IPS-11a (cell line): Measurements from ENCODE around the gene GRIP1.
"Not testable (repeated sequence)": the region's sequence is repeated elsewhere in the genome, so short reads cannot be mapped to it uniquely, and the experiment has no call there.

Source experiments
- H3K4me3 ChIP-seq: one replicate; pipeline ENCODE4 v1.5.1; 2013; ENCODE audit warnings: low read depth, low read length, control low read depth

GRIP1 gene

GRCh38 chr12:66337381-66338010 lies 341.4 kb downstream of the GRIP1 start:
- H3K4me3 ChIP-seq: no peak overlapping the region

- no peak overlapping the region for H3K4me3 ChIP-seq
These were observed 343.1 kb downstream of the GRIP1 start for GRCh38 chr12:66335746-66336145.

- H3K4me3 ChIP-seq: no peak overlapping the region
These were observed 347.1 kb downstream of the GRIP1 start for GRCh38 chr12:66331814-66332213.

GRCh38 chr12:66331016-66331415 lies 347.9 kb downstream of the GRIP1 start:
- H3K4me3 ChIP-seq: no peak overlapping the region

- no peak overlapping the region for H3K4me3 ChIP-seq
These were observed 348.9 kb downstream of the GRIP1 start for GRCh38 chr12:66329941-66330340.

DNA sequence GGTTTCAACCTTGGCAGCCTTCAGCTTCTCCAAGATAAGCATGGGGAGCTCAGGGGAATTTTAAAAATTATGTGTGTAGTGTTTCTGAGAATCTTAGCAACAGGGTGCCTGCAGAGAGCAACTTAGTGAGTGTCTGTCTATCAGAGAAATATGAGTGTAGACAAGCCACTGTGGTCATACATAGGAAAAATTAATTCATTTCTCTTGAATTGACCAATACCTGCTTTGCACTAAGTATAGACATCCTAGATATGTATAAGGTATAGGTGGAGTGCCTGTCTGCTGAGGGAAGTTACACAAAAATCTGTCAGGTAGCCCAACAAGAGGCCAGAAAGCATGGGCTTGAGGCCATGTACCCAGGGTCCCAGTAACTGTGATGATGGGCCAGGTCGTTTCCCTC lies 355.9 kb downstream of the GRIP1 start:
- H3K4me3 ChIP-seq: no peak overlapping the region

- no peak overlapping the region for H3K4me3 ChIP-seq
These were observed 357.4 kb downstream of the GRIP1 start for GRCh38 chr12:66321435-66321834.

DNA sequence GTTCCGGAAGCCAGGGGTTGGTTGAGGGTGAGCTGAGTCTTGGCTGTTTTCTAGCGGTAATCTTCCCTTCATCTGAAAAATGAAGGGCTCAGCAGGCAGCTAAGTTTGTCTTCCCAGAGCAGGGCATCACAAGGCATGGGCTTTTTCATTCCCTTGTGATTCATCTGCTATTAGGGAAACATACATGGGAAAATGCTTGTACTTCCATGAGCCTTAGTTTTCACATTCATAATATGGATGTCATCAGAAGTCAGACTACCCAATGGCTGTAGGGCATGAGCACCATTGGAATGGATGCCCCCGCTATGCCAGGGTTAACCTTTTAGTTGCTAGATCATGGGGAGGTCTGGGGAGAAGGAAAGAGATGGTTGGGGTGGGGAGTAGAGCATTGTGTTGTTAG lies 357.9 kb downstream of the GRIP1 start:
- no peak overlapping the region for H3K4me3 ChIP-seq

DNA sequence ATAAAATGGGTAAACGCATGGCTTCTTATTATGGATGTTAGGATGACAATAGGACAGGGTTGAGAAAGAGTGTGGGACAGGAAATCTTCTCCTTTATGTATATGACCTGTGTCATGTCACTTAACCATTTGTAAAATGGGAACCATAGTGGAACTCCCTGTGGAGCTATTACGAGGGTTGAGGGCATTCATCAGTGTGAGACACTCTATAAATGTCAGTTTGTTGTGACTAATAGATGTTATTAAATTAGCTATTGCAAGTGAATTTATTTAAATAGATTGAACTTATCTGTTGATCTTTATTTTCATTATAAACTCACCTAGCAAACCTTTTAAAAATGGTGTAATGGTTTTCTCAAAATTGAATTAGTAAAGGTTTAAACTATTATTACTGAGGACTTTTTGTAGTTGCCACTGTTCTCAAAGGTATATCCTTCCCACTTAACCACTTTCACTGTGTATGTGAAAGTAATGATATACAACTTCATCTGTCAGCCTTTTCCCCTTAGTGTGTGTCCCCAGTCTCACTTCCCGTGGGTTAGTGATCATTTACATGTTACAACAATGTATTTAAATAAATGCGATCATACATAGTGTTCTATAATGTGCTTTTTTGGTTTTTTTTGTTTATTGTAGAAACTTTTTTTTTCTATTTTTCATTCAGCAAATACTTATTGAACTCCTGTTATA lies 359.5 kb downstream of the GRIP1 start:
- no peak overlapping the region for H3K4me3 ChIP-seq

- H3K4me3 ChIP-seq: no peak overlapping the region
These were observed 364.6 kb downstream of the GRIP1 start for GRCh38 chr12:66314278-66314677.

- no peak overlapping the region for H3K4me3 ChIP-seq
These were observed 366.7 kb downstream of the GRIP1 start for GRCh38 chr12:66312189-66312588.

DNA sequence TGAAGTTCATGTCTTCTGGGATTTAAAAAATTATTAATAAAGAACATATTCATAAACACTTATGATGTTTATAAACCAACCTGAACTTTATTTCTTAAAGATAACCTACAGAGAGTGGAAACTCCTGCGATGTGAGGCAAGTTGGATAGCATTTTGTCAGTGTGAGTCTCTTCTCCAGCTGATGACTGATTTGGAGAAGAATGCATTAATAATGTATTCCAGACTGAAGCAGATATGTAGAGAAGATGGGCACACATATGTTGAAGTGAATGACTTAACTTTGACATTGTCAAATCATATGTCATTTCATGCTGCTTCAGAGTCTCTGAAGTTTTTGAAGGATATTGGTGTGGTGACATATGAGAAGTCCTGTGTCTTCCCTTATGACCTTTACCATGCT lies 369.3 kb downstream of the GRIP1 start:
- H3K4me3 ChIP-seq: no peak overlapping the region

DNA sequence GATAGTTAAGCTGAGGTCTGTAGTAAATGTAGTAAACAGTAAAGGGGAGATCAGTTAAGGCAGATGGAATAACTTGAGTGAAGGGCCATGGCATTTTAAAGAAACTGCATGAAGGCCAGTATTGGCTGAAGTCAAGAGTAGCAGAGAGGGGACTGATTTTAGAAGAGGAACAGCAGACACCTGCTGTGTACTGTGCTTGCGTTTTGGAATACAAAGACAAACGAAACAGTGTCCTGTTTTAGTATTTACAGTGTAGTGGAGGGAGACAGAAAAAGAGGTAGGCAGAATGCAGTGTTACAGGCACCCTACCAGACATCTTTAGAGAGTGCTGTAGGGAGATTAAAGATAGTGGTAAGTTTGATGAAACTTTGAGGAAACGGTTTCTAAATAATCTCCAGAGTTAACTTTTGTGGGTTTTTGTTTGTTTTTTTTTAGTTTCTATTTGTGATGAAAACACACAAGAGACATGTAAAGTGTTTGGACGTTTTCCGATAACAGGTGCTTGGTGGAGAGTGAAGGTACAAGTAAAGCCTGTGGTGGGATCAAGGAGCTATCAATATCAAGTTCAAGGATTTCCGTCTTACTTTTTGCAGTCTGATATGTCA lies 374.5 kb downstream of the GRIP1 start:
- H3K4me3 ChIP-seq: no peak overlapping the region

DNA sequence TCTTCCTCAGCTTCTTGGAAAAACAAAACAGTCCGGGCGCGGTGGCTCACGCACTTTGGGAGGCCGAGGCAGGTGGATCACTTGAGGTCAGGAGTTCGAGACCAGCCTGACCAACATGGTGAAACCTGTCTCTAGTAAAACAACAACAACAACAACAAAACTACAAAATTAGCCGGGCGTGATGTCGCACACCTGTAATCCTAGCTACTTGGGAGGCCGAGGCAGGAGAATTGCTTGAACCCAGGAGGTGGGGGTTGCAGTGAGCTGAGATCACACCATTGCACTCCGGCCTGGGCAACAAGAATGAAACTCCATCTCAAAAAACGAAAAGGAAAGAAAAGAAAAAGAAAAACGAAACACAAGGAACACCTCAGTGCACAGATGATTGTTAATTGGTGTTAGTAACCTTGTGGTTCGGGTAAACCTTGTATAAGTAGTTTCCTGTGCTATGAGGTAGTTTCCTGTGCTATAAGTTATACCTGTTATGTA lies 375.5 kb downstream of the GRIP1 start:
- H3K4me3 ChIP-seq: not testable (repeated sequence)

DNA sequence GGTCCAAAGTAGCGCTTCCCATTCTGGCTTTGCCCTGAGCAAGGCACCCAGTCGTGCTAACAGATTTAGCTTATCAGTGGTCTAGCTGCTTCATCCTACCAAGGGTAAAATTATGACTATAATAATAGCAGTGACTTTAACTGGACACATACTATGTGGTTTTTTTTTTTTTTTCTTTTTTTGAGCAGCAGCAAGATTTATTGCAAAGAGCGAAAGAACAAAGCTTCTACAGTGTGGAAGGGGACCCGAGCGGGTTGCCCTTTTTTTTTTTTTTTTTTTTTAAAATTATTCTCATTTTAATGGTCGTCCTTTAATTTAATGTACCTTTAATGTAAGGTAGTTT lies 376.1 kb downstream of the GRIP1 start:
- H3K4me3 ChIP-seq: peak overlapping the region; percentile 94

- H3K4me3 ChIP-seq: peak within 1 kb of the TSS; percentile 94
These were observed 376.7 kb downstream of the GRIP1 start, which contains the start of gene HELB for GRCh38 chr12:66301944-66302826. TSS of gene HELB (plus strand) at chr12:66302493. CDS start at chr12:66302604, 111 bp downstream.

DNA sequence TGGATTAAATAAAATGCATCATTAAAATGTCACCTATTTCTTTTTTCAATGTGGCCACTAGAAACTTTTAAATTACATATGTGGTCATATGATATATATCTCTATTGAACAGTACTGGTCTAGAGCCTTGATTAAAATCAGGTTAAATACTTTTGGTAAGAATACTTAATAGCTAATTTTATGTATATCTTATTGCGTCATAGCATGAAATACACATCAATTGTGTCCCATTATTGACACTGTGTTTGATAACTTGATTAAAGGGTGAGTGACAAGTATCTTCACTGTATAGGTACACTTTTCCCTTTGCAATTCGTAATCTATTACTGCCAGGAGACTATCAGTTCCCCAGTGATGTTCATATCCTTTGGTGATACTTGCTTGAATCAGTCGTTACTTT lies 381.0 kb downstream of the GRIP1 start:
- no peak overlapping the region for H3K4me3 ChIP-seq
